Measurements from ENCODE around the gene BNC2.

DNA sequence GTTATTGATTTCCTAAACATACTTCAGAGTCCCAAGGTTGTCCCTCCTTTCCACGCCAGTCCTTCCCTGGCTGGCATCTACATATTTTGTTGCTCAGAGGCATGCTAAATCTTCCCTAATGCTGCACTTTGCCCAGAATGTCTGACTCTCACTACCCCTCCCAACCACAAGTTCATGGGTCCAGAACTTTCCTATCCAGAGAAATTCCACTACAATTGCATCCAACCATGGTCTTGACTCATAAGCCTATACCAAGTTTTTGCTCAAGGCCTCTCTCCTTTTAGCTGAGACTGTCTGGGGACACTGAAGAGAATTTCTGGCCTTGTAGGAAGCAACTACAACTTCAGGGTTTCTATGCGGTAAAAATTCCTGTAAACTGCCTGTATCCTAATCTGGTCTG, 206.3 kb downstream of the BNC2 start:
- TF ChIP-seq, protein P1, sequence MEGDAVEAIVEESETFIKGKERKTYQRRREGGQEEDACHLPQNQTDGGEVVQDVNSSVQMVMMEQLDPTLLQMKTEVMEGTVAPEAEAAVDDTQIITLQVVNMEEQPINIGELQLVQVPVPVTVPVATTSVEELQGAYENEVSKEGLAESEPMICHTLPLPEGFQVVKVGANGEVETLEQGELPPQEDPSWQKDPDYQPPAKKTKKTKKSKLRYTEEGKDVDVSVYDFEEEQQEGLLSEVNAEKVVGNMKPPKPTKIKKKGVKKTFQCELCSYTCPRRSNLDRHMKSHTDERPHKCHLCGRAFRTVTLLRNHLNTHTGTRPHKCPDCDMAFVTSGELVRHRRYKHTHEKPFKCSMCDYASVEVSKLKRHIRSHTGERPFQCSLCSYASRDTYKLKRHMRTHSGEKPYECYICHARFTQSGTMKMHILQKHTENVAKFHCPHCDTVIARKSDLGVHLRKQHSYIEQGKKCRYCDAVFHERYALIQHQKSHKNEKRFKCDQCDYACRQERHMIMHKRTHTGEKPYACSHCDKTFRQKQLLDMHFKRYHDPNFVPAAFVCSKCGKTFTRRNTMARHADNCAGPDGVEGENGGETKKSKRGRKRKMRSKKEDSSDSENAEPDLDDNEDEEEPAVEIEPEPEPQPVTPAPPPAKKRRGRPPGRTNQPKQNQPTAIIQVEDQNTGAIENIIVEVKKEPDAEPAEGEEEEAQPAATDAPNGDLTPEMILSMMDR (IDR thresholded peaks at IDR 0.05; ENCODE audit: insufficient read depth, low read depth, low read length): no peak
- TF ChIP-seq EZH2 (IDR thresholded peaks at IDR 0.05; ENCODE audit: insufficient read depth, low read length): no peak

Measured in astrocyte (in vitro differentiated cells and primary cell).